AG04449 (cell line): Measurements from ENCODE around the gene CCSAP.

Experiments used
- CTCF ChIA-PET: fragments of 350-600 bp; formaldehyde crosslinking; extraction: SDS; loops from one replicate; lab custom pipeline; 2021; ENCODE audit warnings: antibody characterized with exemption; lab: Yijun Ruan, JAX
- POLR2A ChIA-PET: fragments of 400-600, 350-600 bp; formaldehyde crosslinking; extraction: SDS; loops from one replicate; lab custom pipeline; 2020; ENCODE audit warnings: antibody characterized with exemption, inconsistent platforms; lab: Yijun Ruan, JAX
- DNase-seq: peaks from one replicate; pipeline ENCODE4 v3.0.0-alpha.2; 2010; ENCODE audit warnings: low read depth, low spot score
- H3K4me3 ChIP-seq: 2 replicates; pipeline ENCODE4 v1.5.1; 2011; ENCODE audit warnings: low read depth, mild to moderate bottlenecking, control low read depth, low read length
- TF ChIP-seq, protein P1 (sequence below): IDR thresholded peaks from one replicate; pipeline ENCODE4 v1.5.1; 2011; ENCODE audit warnings: mild to moderate bottlenecking, moderate library complexity, low read length, control low read depth, inconsistent platforms; ENCODE audit not compliant: insufficient read depth; ENCODE audit errors: missing control alignments

CCSAP gene

DNA sequence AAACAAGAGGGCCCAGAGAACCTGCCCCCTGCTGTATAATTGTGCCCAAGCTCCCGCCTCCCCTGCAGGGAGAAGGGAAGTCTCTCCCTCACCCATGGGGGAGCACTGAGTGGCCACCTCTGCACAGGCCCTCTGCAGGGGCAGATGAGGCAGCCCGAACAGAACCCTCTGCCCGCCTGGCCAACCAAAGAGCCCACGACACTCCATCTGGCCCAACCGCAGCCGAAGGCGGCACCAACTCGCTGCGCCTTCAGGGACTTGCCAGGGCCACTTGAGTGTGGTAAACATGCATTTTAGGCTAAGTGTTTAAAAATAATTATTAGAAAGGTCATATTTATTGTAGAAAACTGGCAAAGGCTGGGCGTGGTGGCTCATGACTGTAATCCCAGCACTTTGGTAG lies 34.6 kb upstream of the CCSAP start:
- ChIA-PET POLR2A (no interaction called here), CTCF (no interaction called here)
- no peak for DNase-seq
- H3K4me3 ChIP-seq, result no peak overlapping the region
- TF ChIP-seq, protein P1, sequence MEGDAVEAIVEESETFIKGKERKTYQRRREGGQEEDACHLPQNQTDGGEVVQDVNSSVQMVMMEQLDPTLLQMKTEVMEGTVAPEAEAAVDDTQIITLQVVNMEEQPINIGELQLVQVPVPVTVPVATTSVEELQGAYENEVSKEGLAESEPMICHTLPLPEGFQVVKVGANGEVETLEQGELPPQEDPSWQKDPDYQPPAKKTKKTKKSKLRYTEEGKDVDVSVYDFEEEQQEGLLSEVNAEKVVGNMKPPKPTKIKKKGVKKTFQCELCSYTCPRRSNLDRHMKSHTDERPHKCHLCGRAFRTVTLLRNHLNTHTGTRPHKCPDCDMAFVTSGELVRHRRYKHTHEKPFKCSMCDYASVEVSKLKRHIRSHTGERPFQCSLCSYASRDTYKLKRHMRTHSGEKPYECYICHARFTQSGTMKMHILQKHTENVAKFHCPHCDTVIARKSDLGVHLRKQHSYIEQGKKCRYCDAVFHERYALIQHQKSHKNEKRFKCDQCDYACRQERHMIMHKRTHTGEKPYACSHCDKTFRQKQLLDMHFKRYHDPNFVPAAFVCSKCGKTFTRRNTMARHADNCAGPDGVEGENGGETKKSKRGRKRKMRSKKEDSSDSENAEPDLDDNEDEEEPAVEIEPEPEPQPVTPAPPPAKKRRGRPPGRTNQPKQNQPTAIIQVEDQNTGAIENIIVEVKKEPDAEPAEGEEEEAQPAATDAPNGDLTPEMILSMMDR, result no peak

DNA sequence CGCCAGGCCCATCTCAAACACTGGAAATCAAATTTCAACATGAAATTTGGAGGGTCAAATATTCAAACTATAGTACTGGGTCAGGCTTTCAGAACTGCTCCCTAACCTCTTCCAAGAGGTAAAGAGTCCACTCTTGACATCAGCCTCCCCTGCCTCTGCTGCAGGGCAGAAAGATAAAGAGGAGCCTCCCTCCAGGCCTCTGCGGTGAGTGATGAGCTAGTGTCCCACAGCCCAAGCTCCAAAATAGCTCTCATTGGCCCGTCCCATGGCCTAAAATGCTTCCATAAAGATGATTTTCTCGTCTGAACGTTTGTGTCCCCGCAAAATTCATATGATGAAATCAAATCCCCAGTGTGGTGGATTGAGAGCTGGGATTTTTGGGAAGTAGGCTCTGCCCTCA lies 33.7 kb upstream of the CCSAP start:
- POLR2A ChIA-PET, result interaction anchor here (0.5 kb wide), 1 partner anchor 39 kb away, joined by 3 read pairs; no protein-coding TSS in a partner anchor
- CTCF ChIA-PET, result no interaction called here
- TF ChIP-seq, protein P1, result no peak
- DNase-seq, result no peak
- no peak overlapping the region for H3K4me3 ChIP-seq

DNA sequence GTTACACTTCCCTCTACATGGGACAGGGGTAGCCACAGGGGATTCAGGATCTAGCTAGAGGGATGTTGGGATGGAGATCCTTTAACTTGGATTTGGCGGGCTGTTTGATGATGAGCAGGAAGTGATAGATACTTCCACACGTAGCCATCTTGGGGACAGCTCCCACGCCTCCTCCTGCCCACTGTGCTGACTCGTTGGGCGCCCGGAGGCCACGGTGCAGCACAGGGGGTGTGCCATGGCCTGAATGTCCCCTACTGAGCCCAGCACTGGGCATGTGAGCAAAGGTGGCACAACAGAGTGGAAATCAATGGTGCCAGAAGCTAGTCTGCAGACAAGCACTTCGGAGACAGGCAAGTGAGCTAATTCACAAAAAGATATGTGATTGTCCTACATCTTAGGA lies 31.6 kb upstream of the CCSAP start:
- H3K4me3 ChIP-seq, result no peak overlapping the region
- CTCF ChIA-PET, result no interaction called here
- POLR2A ChIA-PET, result no interaction called here
- DNase-seq, result no peak
- TF ChIP-seq, protein P1, result no peak

DNA sequence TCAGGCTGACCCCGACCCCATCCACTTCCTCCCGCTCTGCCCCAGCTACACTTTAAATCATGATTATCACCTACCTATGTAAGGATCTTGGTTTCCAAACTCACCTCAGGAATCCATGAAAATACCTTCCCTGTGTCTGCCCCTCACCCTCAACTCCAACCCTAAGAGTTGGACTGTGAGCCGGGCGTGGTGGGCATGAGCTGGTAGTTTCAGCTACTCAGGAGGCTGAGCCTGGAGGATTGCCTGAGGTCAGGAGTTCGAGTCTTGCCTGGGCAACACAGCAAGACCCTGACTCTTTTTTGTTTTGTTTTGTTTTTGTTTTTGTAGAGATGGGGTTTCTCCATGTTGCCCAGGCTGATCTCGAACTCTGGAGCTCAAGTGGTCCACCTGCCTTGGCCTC lies 30.5 kb upstream of the CCSAP start:
- H3K4me3 ChIP-seq, result no peak overlapping the region
- no peak for DNase-seq
- TF ChIP-seq, protein P1, result no peak
- ChIA-PET CTCF (no interaction called here), POLR2A (no interaction called here)

DNA sequence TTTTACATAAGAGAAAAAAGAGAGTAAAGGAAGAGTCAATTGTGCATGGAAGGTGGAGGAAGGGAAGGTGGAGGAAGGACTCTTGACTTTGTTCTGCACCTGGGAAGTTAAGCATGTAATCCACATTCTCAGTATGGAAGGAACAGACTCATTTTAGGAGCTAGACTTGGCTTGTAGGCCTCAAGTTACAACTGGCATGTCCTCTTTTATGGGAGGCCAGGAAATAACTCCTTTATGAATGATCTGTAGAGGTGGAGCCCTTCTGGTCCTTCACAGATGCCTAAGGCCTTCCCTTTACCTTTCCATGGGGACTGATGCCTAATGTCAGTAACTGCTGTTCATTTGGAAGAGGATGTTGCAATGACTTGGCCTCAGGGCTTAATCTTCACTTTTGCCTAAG lies 29.4 kb upstream of the CCSAP start:
- ChIA-PET POLR2A (no interaction called here), CTCF (no interaction called here)
- TF ChIP-seq, protein P1, result no peak
- DNase-seq, result no peak
- no peak overlapping the region for H3K4me3 ChIP-seq

DNA sequence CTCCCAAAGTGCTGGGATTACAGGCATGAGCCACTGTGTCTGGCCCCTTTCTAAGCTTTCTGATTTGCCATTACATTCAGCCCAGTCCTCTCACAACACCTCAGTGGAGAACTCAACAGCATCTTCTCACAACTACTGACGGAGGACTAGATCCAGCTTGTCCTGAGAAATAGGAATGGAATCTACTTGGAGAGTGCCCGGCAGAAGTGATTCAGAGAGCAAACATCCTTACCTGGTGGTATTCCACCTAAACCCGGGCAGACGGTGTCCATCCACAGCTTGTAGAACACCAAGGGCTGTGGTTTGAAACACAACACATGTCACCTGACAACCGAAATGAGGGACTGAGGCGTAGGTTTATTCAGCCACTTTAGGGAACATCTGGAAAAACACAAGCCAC lies 28.8 kb upstream of the CCSAP start:
- no peak for DNase-seq
- TF ChIP-seq, protein P1, result no peak
- no peak overlapping the region for H3K4me3 ChIP-seq
- CTCF ChIA-PET, result no interaction called here
- POLR2A ChIA-PET, result no interaction called here
